HG02973 (cell line): ENCODE measurements around the gene BRINP2.

Experiments
- ATAC-seq: cut with Tn5 transposase; IDR thresholded peaks from one replicate; pipeline ENCODE4 v1.9.1; 2021; ENCODE audit warnings: moderate library complexity; ENCODE audit not compliant: unreplicated experiment

The BRINP2 gene

GRCh38 chr1:177219554-177220458 lies 49.0 kb downstream of the BRINP2 start:
- no peak for ATAC-seq

GRCh38 chr1:177223359-177223758 lies 52.6 kb downstream of the BRINP2 start:
- no peak for ATAC-seq

GRCh38 chr1:177227978-177228692 lies 57.4 kb downstream of the BRINP2 start:
- ATAC-seq, result no peak

GRCh38 chr1:177228693-177229065 lies 57.9 kb downstream of the BRINP2 start:
- ATAC-seq, result no peak

GRCh38 chr1:177229781-177230180 lies 59.0 kb downstream of the BRINP2 start:
- no peak for ATAC-seq

GRCh38 chr1:177230228-177231016 lies 59.7 kb downstream of the BRINP2 start:
- no peak for ATAC-seq

- ATAC-seq, result no peak
These were observed 64.6 kb downstream of the BRINP2 start for GRCh38 chr1:177235350-177235749.

- ATAC-seq, result no peak
These were observed 66.2 kb downstream of the BRINP2 start for GRCh38 chr1:177236962-177237361.

GRCh38 chr1:177238967-177239366 lies 68.2 kb downstream of the BRINP2 start:
- no peak for ATAC-seq

GRCh38 chr1:177239792-177240191 lies 69.0 kb downstream of the BRINP2 start:
- ATAC-seq, result no peak

GRCh38 chr1:177243773-177244172 lies 73.0 kb downstream of the BRINP2 start:
- no peak for ATAC-seq

- no peak for ATAC-seq
These were observed 76.2 kb downstream of the BRINP2 start for GRCh38 chr1:177246710-177247580.

GRCh38 chr1:177247623-177248176 lies 76.9 kb downstream of the BRINP2 start:
- no peak for ATAC-seq

GRCh38 chr1:177248258-177248657 lies 77.5 kb downstream of the BRINP2 start:
- no peak for ATAC-seq

GRCh38 chr1:177249231-177249630 lies 78.5 kb downstream of the BRINP2 start:
- ATAC-seq, result no peak

GRCh38 chr1:177252877-177253276 lies 82.1 kb downstream of the BRINP2 start:
- no peak for ATAC-seq

GRCh38 chr1:177255411-177255810 lies 84.7 kb downstream of the BRINP2 start:
- no peak for ATAC-seq

- no peak for ATAC-seq
These were observed 85.7 kb downstream of the BRINP2 start for GRCh38 chr1:177256153-177257075.

GRCh38 chr1:177257128-177257527 lies 86.4 kb downstream of the BRINP2 start:
- ATAC-seq, result no peak
